Stimulated activated CD4-positive, alpha-beta T cell treated with anti-CD3 and anti-CD28 coated beads, Interleukin-4, amount 100 ng/mL, for 4 hours (primary cell): ENCODE data around the gene MMP8.
"Not testable (repeated sequence)": the region's sequence is repeated elsewhere in the genome, so short reads cannot be mapped to it uniquely, and the experiment has no call there.

ENCODE experiments used
- DNase-seq, 2 experiments: peaks; one replicate each; pipeline ENCODE4 v3.0.0-alpha.2; 2020

Gene MMP8, protein sequence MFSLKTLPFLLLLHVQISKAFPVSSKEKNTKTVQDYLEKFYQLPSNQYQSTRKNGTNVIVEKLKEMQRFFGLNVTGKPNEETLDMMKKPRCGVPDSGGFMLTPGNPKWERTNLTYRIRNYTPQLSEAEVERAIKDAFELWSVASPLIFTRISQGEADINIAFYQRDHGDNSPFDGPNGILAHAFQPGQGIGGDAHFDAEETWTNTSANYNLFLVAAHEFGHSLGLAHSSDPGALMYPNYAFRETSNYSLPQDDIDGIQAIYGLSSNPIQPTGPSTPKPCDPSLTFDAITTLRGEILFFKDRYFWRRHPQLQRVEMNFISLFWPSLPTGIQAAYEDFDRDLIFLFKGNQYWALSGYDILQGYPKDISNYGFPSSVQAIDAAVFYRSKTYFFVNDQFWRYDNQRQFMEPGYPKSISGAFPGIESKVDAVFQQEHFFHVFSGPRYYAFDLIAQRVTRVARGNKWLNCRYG

DNA sequence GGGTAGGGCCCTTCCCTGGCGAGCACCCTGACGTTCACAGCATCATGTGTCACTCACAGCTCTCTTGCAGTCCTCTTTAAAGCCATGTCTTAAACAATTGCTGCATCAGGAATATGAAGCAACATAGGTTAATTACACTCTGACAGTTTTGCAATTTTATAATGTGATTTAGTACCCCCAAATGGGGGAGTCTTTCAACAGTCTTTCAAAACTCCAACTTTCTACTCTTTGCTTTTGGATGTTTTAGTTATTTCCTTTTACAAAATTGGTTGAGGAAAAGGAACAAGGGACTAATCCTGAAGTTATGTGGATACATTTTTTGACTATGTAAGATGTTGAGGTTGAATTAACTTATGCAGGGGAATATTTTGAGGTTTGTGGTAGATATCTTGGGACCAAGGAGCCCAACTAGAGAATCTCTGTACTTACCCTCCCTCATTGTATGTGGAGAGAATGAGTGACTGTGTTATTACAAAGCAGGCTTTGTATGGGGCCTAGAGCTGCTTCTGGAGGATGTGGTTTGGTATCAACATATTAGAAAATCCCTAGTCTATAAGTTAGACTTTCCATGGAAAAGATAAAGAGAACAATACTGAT, at the start of gene MMP8:
Gene MMP8, minus strand, starts transcription at position 51 of the 597 bp plus-strand sequence. CDS start 99 bp downstream, outside the sequence.
- no peak for DNase-seq

DNA sequence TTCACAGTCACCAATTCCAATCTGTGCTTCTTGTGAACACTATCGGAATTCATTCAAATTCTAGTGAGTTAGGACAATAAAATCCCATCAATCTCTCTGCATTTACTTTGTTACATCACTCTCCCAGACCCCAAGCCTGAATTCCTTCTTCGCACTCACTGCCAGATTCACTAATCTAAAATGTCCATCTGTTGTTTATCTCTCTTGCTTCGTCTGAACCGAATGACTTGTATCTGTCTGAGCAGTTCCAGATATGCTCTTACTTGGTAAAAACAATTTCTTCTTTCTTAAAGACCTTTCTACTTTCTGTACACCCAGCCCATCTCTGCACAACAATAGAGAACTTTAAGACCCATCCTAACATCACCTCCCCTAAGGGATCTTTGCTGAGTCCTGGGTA, 48.6 kb upstream of the MMP8 start:
- no peak for DNase-seq

DNA sequence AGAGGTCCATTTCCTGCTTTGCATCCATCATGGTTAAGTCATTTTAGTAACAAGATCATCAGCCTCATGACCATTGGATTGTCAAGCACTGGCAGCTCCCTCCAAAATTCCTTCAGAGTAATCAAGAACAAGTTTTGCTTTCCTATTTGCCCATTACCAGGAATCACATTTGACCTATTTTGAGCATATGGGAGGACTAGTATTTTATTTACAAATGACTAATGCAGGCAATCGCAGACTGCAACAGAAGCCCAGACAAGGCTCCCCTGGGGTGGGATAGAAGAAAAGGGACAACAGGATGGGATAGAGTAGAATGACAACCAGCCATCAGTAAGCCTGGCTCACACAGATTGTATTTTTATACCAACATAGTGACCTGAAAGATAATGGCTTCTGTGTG, 46.6 kb upstream of the MMP8 start:
- DNase-seq = no peak

DNA sequence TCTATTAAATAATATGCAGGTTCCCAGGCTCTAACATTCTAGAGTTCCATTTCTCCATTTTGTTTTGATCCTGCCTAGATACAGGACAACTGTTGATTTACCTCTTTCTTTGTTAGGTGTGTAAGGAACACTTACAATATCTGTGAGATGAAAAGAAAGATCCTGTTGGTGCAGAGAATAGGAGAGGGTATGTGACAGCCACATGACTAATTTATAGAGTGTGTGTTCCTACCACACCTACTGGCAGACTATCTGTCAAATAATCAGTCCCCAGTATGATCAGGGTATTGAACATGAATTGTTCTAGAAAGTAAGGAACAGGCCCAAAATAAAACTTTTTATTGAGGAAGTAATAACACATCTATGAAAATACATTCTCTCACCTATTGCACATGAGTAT, 45.4 kb upstream of the MMP8 start:
- no peak for DNase-seq

DNA sequence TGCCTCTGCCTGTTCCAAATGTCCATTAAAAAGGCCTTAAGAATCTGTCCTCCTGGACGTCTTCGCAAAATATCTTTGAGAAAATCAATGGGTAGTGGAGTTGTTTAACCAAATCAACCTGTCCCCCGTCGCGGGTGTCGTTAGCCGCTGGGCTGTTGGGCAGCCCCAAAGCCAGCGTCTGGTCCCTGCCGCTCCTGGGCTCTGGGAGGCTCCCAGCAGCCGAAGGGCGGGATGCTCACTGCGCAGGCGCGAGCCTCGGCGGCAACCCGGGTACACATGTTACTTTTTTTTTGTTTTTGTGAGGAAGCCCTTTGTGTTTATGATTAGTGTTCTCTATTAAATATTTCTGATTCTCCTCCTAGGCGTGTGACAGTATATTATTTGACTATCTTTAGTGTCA, 43.0 kb upstream of the MMP8 start:
- DNase-seq = no peak

DNA sequence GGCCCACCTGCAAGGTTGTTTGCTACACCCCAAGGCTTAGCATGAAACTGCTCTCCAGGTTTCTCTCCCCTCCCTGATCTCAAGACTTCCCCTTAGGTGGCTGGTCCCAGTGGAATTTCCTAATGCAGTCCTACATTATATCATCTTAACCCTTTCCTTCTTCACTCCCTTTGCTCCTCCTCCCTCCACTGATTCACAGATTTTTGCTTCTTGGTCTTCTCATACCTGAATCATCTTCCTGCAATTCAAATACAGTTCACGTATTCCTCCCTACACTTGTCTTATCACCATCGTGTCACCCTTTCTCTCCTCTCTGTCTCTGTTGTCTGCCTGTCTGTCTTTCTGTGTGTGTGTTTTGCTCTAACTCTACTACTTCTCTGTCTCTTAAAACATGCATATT, 38.7 kb upstream of the MMP8 start:
- no peak for DNase-seq

DNA sequence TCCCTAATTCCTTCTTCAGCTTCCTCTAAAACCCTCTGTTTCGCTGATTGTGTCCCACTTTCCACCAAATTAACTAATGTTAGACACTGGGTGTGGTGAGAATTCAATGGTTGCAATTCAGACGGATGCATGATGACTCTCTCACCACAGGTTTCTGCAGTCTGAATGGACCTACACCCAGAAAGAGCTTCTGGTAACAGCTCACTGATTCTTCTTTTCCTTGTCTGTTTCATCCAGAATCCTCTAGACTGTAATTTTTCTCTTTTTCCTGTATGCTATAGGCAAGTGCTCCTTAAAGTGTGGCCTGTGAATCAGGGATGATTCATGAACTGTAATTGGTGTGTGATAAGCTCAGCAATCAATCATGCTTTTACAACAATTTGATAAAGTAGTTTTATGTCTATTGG, 37.6 kb upstream of the MMP8 start:
- no peak for DNase-seq

DNA sequence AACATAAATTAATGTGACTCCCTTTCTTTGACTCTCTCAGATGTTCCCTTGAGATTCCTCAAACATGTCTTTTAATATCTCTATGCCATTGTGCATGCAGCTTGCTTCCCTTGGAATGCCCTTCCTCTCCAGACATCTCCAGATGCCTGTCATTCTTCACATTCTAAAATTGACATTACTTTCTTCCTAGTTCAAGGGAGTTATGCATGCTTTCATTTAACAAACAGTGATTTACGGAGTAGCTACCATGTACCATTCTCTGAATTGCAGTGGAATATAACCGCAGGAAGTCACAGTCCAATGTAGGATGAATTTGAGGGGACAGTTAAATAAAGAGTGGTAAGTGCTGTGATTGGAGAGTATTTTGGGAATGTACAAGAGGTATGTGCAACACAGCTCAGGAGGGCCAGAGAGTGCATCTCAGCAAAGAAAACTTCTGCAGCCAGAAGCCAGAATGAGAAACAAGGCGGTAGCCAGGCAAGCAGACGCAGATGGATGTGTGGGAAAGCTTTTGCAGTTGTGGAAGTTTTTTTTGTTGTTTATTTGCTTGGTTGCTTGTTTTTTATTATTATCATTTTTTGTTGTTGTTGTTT, 37.0 kb upstream of the MMP8 start:
- DNase-seq = no peak

DNA sequence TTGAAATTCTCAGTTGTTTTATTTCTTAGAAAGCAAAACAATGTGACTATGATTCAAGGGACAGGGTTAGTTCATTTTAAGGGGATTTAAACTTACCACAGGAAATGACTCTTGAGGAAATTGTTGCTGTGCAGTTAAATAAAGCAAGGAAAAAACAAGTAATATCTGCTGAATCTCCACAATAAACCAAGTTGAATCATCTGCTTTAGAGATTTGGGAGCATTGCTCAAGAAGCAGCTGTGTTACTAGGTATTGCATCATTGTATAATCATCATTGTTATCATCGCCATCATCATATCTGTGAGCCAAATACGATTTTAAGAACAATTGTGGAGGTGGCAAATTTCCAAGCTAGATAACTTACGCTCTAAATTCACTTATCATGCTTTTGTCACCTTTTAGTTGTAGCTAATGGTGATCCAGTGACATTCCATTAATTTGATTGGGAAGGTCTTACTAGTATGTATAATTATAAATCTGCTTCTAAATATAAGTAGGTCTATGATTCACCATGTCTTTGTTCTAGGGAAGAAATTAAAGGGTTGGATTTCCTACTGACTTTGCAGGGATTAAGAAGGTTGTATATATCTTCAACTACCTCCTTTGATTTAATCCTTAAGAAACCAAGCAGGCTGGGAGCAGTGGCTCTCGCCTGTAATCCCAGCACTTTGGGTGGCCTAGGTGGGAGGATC, 35.7 kb upstream of the MMP8 start:
- no peak for DNase-seq

DNA sequence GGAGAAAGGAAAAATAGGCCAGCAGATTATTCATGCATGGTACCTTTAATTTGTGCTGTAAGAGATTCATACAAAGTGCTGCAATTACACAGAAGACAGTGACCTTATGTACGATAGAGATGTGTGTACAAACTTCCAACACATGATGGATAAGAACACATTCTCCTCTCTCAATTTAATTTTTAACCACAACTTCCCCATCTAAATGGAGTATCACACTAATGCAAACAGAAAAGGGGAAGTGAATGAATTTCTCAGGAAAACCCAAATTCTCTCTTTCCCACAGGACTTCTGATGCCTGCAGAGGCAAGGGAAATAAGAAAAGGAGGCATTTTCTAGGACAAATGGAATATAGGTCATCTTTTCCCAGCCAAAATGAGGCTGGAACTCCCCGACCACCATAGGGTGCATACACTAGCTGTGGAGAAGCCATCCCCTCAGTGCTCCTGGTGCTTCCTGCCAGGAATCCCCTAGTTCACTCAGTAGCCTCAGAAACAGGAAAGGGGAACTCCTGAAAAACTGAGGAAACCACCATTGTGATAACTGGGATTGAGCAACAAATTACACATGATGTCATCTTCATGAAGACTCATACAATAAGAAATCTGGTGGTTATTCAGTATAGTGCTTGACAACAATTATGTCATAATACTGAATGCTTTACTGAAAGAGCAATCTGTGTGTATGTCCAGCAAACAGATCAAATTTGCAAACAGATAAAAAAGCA, 33.2 kb upstream of the MMP8 start:
- DNase-seq = no peak

DNA sequence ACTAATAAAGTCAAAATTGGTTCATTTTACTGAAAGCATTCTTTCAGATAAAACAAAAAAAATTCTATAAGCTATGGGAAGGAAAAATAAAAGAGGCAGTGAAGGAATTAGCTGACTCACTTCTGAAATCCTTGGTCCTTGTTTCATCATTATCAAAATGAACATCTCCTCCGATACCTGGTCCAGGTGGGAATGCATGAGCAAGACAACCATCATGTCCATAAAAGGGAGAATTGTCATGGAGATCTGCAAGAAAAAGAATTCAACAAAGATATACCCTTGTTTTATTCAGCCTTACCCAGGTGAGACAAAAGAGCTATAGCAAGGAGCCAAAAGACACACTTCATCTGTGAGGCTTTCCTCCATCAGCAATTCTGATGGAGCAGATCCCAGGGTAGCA, 28.5 kb upstream of the MMP8 start:
- DNase-seq = no peak

DNA sequence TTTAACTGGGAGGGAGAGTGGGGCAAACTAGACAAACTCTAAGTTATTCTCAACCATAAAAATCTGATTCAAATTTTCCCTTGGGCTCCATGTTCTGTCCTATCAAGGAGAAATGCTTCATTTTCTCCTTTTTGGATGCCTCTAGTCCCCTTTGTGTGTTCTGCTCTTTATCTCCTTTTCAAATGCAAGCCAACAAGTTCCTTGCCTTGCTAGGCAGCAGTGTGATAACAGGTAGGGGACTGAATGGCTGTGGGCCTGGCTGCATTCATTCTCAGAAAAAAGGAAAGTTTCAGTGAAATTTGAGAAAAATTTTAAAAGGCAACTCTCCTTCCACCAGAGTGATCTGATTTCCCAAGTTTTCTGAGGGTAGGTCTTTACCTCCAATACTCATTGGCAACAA, 26.9 kb upstream of the MMP8 start:
- no peak for DNase-seq

DNA sequence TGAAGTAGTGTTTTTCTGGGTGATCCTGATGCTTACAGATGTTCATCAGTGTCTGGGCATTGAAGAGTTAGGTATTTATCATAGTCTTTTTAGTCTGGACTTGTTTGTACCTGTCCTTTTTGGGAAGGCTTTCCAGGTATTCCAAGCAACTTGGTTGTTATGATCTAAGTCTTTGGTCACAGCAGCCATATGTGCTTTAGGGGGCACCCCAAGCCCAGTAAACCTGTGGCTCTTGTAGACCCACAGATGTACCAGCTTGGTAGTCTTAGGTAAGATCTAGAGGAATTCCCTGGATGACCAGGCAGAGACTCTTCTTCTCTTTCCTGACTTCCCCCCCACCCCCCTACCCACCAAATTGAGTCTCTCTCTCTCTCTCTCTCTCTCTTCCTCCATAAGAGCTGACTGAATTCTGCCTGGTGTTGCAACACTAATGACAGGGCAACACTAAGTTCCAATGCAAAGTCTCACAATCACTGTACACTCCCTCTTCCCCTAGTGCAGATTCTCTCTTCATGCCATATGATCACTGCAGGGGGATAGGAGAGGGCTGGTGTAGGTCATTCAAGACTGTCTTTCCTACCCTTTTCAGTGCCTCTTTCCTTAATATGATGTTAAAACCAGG, 24.5 kb upstream of the MMP8 start:
- DNase-seq = no peak

DNA sequence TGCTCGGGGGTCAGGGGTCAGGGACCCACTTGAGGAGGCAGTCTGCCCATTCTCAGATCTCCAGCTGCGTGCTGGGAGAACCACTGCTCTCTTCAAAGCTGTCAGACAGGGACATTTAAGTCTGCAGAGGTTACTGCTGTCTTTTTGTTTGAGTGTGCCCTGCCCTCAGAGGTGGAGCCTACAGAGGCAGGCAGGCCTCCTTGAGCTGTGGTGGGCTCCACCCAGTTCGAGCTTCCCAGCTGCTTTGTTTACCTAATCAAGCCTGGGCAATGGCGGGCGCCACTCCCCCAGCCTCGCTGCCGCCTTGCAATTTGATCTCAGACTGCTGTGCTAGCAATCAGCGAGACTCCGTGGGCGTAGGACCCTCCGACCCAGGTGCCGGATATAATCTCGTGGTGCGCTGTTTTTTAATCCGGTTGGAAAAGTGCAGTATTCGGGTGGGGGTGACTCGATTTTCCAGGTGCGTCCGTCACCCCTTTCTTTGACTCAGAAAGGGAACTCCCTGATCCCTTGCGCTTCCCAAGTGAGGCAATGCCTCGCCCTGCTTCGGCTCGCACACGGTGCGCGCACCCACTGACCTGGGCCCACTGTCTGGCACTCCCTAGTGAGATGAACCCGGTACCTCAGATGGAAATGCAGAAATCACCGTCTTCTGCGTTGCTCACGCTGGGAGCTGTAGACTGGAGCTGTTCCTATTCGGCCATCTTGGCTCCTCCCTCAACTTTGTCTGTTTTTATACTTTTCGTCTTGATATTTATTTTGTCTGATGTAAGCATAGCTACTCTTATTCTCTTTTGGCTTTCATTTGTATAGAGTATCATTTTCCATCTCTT, 22.2 kb upstream of the MMP8 start:
- DNase-seq = not testable (repeated sequence)

DNA sequence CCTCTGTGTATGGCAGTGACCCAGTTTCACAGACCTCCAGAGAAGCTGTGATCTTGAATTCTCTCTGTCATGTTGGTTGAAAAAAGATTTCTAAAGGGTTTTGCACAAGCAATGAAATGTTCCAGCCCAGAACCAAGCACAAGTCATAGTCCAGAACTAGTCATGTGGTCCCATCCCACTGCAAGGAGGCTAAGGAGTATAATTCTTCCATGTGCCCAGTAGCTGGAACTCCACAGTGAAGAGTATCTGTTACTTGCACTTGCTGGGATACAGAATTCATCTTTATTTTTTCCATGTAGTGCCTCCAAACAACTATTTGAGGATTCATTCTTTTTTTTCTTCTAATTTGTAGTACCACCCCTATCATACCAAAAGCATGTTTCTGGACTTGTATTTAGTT, 9.9 kb upstream of the MMP8 start:
- DNase-seq = no peak

DNA sequence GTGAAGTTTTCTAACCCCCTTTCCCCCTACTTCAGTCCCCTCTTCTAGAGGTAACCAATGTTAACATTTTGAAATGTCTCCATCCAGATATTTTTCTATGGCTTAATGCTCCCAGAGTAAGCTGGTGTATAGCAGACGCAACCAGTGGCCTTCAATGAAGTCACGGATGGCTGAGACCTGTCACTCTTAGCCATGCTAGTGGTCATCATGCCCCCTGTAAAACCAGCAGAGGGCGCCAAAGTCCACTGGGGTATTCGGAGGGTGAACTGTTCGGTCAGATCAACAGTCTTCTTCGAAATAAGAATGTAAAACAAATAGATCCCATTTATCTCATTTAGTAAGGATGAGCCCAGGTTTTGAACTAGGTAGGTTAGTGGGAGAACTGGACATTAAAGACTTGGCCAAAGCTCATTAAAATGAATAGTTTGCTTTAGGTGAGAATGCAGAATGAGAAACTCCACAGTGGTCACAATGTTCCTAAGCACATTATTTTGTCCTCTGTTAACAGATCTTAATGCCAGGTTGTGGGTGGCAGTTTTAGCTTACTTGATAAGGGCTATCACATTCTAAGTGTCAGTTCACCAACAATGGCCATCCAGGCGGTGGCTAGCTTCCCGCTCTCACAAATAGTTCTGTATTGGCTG, 8.6 kb upstream of the MMP8 start:
- peak in 1 of 2 experiments; percentile 16 for DNase-seq

DNA sequence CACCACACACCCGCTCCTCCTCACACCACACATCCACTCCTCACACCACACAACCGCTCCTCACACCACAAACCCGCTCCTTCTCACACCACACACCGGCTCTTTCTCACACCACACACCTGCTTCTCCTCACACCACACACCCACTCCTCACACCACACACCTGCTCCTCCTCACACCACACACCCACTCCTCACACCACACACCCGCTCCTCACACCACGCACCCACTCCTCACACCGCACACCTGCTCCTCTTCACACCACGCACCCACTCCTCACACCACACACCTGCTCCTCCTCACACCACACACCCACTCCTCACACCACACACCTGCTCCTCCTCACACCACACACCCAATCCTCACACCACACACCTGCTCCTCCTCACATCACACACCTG, 6.2 kb upstream of the MMP8 start:
- not testable (repeated sequence) for DNase-seq

DNA sequence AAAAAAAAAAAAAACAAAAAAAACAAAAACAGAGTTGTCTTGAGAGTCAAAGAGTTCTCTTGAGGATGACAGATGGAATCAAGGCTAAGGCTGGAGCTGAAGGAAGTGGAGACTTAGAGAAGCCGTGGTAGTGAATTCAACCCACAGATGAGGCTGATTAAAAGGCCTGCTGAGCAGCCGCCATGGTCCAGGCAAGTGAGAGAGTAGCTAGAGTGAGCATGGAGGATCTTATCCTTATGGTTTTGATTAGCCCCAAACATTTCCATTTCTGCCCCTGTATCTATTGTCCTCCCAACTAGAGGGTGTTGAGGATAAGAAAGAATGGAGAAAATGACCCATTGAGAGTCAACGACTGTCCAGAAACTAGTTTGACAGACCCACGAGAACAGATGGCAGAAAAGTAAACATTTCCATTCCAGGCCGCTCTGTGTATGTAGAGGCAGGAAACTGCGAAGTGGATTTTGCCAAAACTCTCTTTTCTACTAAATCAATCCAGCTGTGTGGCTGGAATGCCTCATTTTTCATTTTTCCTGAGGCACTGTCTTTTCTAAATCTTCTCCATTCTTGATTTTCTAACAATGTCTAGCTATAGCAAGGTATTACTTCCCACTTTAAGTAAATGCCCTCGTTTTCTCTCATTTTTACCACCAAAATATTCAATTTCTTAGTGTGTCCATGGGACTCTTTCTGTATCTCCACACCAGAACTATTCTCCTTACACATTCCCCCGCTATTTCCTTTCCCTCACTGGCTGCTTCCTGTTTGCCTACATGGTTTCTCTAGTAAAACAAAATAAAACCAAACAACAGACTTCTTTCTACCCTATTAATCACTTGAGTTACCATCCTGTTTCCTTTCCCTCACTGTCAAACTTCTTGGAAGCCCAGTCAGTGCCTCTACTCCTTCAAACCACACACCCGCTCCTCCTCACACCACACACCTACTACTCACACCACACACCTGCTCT, 5.4 kb upstream of the MMP8 start:
- no peak for DNase-seq

DNA sequence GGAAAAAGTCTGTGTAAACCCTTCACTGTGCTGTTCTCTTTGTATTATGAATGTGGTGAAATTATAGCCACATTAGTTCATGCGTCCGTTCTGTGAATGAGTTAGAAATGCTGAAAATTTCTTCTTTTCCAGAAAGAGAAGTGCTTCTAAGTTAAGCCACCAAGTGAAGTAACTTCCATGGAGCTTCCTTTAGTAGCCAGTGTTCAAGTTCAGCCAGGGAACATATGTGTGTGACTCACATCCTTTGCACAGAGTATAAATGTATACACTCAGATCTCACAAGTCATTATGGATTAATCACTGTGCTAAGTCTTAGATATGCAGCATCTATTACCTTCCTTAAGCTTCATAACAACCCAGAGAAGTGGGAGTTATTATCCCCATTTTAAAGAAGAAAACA, 3.1 kb upstream of the MMP8 start:
- no peak for DNase-seq

DNA sequence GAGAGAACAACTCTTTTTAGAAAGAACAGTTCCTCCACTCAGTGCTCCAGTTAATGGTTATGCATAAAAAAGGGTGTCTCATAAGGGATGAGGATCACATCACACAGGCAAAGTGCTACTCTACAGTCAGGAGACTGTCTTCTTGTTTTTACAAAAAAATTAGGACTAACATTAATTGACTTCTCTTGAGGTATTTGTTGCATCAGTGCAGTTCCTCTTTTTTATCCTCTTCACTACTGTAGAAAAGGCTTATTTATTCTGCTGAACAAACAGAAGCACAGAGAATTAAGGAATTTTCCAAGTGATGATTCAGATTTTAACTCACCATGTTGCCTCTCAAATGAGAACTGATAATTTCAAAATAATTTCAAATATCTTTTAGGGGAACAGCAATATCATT, 1.9 kb downstream of the MMP8 start:
- DNase-seq = no peak
